Measurements from ENCODE around the gene UBE2J1.
"Not testable (repeated sequence)": the region's sequence is repeated elsewhere in the genome, so short reads cannot be mapped to it uniquely, and the experiment has no call there.

UBE2J1 gene

GRCh38 chr6:89352278-89353117 is at the start of gene UBE2J1:
UBE2J1 (minus strand) TSS chr6:89352722; CDS start chr6:89352569, 153 bp downstream.
- DNase-seq = peak; percentile 98 to 99 (median 99)

DNA sequence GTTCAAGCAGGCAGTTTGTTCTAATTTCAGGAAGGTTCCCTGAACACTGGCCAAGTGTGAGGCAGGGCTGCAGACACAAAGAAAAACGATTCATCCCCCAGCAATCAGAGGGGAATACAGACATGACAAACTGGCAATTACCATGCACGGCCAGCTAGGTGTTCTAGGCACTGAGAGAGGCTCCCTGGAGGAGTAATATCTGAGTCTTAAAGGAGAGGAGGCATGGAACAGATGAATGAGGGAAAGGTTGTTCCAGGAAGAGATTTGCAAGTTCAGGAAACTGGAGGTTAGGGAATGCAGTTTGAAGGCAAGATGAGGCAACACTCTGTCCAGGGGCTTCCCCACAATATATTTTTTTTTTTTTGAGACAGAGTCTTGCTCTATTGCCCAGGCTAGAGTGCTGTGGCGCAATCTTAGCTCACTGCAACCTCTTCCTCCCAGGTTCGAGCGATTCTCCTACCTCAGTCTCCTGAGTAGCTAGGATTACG is 48.4 kb upstream of the UBE2J1 start:
- DNase-seq = peak; percentile 21 to 29 (median 26)

DNA sequence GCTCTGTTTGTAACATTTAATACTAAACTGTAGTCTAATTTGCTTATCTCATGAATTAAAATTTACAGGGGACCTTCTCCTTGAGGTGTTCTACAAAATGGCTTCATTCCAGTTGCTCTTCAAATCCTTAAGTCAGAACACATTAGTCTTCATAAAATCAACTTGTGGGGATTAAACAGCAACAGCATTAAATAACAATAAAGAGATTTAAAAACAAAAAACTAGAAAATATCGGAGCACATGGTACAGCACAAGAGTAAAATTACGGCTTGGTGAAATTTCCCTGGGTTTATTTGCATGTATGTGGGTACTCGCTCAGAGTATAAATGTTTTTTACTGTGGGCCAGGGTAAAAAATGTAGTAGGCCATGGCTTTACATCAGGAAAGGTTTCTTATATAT is 47.5 kb upstream of the UBE2J1 start:
- no peak for DNase-seq

GRCh38 chr6:89398762-89399525 is 46.4 kb upstream of the UBE2J1 start:
- no peak for DNase-seq

GRCh38 chr6:89397884-89398283 is 45.4 kb upstream of the UBE2J1 start:
- DNase-seq = not testable (repeated sequence)

- no peak for DNase-seq
Measured at GRCh38 chr6:89393659-89394058, 41.1 kb upstream of the UBE2J1 start.

GRCh38 chr6:89392823-89393222 is 40.3 kb upstream of the UBE2J1 start:
- no peak for DNase-seq

DNA sequence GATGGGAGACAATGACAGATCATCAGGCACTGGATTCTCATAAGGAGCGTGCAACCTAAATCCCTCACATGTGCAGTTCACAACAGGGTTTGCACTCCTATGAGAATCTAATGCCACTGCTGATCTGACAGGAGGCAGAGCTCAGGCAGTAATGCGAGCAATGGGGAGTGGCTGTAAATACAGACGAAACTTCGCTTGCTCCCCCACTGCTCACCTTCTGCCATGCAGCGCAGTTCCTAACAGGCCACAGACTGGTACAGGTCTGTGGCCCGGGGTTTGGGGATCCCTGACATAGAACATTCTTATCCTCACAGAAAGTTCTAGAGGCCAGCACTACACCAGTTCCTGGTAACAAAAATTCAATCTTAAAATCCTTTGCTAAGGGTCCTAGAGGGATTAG is 36.3 kb upstream of the UBE2J1 start:
- no peak for DNase-seq

DNA sequence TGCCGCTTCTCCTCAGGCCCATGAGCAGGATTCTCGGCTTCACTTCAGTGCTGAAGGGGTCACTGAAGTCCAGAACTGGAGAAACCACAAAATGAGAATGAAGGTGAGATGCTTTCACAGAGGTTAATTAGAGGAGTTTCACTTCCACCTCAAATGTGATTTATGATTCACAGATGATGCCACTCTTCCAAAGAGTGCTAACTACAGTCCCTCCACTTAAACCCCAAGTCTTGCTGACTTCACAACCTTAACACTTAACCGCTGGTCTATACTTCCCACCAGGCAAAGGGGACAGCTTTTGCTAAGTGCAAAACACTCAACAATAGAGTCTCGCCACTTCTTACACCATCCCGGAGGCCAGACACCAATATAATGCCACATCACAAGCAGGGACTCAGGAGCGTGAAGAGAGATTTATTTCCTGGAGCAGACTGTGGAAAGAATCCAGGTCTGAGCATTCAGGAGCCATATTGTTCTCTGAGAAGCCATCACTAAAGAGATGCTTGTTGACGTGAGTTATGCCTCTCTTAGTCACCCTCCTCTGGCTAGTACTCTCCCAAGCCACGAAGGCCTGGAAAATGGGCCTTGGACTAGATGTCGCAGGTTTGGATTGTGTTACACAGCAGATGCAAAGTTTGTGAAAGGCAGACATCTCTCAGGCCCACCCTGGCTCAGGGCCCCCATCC is 35.1 kb upstream of the UBE2J1 start:
- no peak for DNase-seq

GRCh38 chr6:89386917-89387491 is 34.5 kb upstream of the UBE2J1 start:
- no peak for DNase-seq

DNA sequence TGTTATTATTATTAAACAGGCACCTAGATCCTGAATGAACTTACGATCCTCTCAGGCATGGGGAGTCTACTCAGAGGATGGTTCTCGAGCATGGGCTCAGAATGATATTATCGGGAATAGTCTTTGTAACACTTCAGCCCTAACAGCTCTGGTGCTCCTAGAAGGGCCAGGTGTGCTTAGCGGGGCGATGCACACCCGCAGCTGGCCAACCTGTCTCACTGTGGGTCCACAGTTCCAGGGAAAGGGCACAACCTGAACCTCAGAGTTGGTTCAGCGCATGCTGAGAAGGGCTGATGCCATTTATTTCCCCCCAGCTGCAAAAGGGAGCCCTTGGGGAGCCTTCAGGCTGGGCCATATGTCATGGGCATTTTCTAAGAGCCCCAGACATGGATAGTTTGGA is 33.3 kb upstream of the UBE2J1 start:
- DNase-seq = no peak

DNA sequence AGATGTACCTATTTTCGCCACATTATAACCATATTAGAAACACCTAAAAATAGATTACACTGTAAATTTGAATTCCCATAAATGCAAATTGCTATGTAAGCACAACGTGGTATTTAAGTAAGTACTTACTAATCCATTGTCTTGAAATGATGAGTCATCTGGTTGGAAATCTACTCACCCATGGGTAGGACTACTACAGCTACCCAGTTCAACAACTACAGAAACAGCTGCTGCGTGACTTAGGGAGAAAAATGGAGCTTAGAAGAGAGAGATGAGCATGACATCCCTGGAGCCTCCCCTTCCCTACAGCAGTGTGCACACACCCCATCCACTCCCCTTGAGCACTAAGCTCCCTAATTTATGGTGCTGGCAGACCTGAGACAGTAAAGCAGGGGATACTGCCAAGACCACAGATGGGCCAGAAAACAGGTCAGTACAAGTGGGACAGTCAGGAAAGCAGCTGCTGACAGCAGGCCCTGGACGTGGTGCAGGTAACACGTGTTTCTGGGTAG is 32.7 kb upstream of the UBE2J1 start:
- DNase-seq = peak; percentile 20 to 68 (median 50)

GRCh38 chr6:89381031-89381430 is 28.5 kb upstream of the UBE2J1 start:
- DNase-seq = no peak

DNA sequence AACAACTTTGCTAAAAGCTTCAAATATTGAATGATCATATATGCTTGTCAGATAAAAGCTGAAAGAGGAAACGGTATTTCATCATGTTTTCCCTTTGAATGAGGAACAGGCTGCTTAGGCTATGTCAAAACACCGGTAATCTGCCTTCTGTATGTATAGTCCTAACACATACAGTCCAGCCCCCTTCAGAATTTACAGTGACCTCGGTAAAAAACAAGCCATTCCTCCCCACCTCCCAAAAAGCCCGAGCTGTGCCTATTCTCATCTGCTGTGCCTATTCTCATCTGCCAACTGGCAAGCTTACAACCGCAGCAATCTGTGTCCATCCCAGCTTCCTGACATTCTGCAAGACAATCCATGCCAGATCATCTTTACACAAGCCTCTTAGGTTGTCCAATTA is 26.8 kb upstream of the UBE2J1 start:
- DNase-seq = peak; percentile 66 to 84 (median 80)

- no peak for DNase-seq
Measured at GRCh38 chr6:89378628-89379027, 26.1 kb upstream of the UBE2J1 start.

DNA sequence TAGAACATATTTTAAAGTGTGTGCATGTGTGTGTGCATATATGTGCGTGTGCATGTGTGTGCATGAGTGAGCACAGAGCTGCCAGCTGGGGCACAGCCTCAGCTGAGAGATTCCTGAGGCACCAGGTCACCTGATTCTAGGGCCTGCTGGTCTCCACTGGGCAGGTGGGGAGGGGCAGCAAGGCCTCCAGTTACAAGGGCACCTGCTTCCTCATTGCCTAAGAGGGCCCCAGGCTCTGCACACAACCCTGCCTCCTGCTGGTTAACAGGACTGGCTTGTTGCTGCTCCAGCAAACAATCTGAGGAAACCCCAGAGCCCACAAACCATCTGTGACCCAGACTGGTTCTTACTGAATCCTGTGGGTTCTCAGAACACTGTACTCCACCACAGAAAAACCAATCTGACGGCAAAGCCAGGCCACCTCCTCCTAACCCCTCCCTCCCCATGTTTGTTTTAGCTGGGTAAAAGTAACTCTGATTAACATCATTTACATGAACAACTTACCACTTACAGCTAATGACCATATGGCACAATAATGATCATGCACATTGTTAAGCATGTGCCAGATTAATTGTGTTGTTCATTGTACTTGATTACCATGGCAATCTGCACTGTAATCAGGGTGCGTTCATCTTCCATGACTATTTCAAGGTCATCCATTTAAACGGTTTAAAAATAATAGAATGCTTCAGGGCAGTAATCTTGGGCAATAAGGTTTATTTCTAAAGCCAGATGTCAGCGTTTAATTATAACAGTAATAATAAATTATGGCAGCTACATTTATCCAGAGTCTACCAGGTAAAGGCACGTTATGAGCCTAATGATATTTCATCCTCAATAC is 23.1 kb upstream of the UBE2J1 start:
- DNase-seq = peak in 2 of 3 donors; percentile 22 to 31

- no peak for DNase-seq
Measured at GRCh38 chr6:89372506-89372901, 20.0 kb upstream of the UBE2J1 start.

- peak; percentile 86 to 90 (median 88) for DNase-seq
Measured at GRCh38 chr6:89371849-89372505, 19.5 kb upstream of the UBE2J1 start.

GRCh38 chr6:89368999-89369398 is 16.5 kb upstream of the UBE2J1 start:
- peak in 1 of 3 donors; percentile 28 for DNase-seq

DNA sequence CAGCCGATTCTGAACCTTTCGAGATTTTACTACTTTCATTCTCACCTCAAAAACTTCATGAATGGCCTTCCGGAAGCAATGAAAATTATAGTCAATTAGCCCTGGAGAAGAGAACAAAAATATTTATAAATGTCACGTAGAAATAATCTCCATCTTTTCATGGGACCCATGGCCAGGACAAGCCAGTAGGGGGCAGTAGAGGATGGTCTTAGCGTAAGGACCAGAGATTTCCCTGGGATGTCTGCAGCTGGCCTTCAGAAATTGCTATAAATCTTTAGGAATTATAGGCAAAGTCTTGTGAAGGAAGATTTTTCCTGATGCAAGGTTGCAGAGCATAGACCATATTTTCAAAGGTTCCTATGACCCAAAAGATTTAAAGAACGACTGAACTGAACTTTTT is 15.6 kb upstream of the UBE2J1 start:
- peak; percentile 79 to 90 (median 85) for DNase-seq

- no peak for DNase-seq
Measured at GRCh38 chr6:89364586-89364985, 12.1 kb upstream of the UBE2J1 start.

All from suppressor macrophage treated with lipopolysaccharide for 1 hour (primary cell).